ENCODE results near the gene PHACTR1. TPM values are rescaled to one million over a fixed set of nuclear protein-coding genes. Genes with fewer than 3 reads are reported as not detected.

The PHACTR1 gene
- total and polyA plus RNA-seq, 2 donors: 3.1 to 6.3 TPM

DNA sequence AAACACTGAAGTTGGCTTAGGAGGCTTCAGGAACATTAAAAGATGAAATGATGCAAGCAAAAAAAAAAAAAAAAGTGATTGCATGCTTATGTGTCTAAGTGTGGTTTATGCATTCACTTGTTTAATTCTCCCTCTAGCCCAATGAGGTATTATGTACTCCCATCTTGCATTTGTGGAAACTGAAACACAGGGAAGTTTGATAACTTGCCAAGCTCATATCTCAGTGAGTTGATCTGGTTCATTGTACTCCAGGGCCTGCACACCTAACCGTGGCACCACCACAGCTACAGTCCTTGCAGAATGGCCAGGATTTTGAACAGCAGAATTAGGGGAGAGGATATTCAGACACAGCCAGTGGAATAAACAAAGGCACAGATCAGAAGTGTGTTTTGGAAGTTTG lies 360.6 kb downstream of the PHACTR1 start:
- Histone ChIP-seq H3K4me1 (ENCODE audit: control insufficient read depth in 2 of 2, insufficient read depth in 2 of 2, low read length in 2 of 2) (peaks cover 0 to 4% of the 10 kb centered on the region in 2 donors), H3K9me3 (ENCODE audit: control insufficient read depth in 2 of 2, insufficient read depth in 1 of 2, low read length in 1 of 2) (no peaks in the 10 kb centered on the region), H3K27ac (ENCODE audit: low read depth in 1 of 2, low read length in 1 of 2) (no peak overlapping the region), H3K36me3 (ENCODE audit: control insufficient read depth in 2 of 2, insufficient read depth in 2 of 2, low read length in 1 of 2) (no peaks in the 10 kb centered on the region), H3K27me3 (ENCODE audit: control insufficient read depth in 2 of 2, insufficient read depth in 1 of 2, low read length in 1 of 2) (no peaks in the 10 kb centered on the region), H3K4me3 (ENCODE audit: low read length in 2 of 2) (no peak overlapping the region)
- WGBS: 90% methylated on average over 1 of the region's 1 CpG
- no peak for DNase-seq (ENCODE audit: low read depth in 6 of 9, low spot score in 9 of 9)

DNA sequence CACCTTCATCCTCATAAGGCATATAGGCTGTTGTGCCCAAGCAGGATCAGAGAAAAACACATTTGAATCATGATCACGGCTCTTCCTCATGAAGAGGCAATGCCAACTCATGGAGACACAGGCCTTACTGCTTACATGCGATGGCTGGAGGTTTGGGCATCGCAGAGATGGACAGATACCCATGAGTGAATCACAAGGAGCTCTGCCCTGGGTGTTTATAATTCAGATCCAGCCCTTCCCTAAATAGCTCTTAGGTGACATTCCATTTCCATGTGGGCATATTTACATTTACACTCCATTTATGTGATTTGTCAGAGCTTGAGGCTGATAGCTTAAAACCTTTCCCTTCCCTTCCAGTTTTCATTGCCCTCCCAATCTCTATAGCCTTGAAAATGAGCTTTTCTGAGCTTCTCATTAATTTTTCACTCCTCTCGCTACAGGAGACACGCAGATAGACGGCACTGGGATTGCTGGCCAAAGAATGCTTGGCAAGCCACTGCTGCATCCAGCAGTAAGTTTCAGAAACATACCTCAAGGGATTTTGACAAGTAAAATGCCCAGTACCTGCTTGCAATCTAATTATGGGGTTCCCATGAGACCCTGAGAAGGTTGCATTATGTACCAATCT lies 362.6 kb downstream of the PHACTR1 start:
- 95% methylated on average over 6 of the region's 6 CpGs for WGBS
- H3K27ac ChIP-seq (ENCODE audit: low read depth in 1 of 2, low read length in 1 of 2): no peak overlapping the region

DNA sequence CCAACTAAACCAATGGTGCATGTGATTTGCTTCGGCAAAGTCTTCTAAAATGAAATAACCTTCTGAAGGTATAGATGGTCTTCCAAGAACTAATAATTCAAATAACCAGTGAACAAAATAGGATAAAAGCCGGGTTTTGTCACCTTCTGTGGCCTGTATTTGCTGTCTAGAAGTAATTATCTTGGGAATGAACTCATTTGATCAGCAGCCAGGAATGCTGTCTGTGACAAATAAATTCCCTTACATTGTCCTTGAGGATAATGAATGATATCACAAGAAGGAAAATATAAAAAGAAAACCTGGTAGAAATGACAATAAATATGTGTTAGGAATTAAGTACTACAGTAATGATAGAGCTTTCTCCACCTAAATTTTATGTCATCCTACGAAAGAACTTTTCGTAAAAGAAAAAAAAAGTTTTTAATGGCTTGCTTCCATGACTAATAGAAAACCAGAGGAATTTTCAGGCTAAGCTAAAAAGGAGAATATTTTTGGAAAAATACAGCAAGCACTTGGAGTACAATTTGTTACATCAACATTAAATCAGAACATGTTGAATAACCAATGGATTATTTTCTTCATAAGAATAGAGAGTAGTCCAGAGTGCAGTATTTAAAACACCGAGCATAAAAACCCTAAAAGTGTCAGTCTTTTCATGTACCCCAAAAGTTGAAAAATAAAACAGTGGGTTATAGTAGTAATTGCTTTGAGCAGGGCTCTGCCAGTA lies 364.1 kb downstream of the PHACTR1 start:
- no peaks in the 10 kb centered on the region for H3K9me3 ChIP-seq (ENCODE audit: control insufficient read depth in 2 of 2, insufficient read depth in 1 of 2, low read length in 1 of 2)
- no peak overlapping the region for H3K27ac ChIP-seq (ENCODE audit: low read depth in 1 of 2, low read length in 1 of 2)
- WGBS: 94% methylated on average over 5 of the region's 5 CpGs

More for the DNA sequence above, 362.6 kb downstream of the PHACTR1 start:
- no peaks in the 10 kb centered on the region for H3K36me3 ChIP-seq (ENCODE audit: control insufficient read depth in 2 of 2, insufficient read depth in 2 of 2, low read length in 1 of 2)
- peaks cover 0 to 4% of the 10 kb centered on the region in 2 donors for H3K4me1 ChIP-seq (ENCODE audit: control insufficient read depth in 2 of 2, insufficient read depth in 2 of 2, low read length in 2 of 2)
- DNase-seq (ENCODE audit: low read depth in 6 of 9, low spot score in 9 of 9): no peak
- no peaks in the 10 kb centered on the region for H3K27me3 ChIP-seq (ENCODE audit: control insufficient read depth in 2 of 2, insufficient read depth in 1 of 2, low read length in 1 of 2)
- no peaks in the 10 kb centered on the region for H3K9me3 ChIP-seq (ENCODE audit: control insufficient read depth in 2 of 2, insufficient read depth in 1 of 2, low read length in 1 of 2)
- no peak overlapping the region for H3K4me3 ChIP-seq (ENCODE audit: low read length in 2 of 2)

DNA sequence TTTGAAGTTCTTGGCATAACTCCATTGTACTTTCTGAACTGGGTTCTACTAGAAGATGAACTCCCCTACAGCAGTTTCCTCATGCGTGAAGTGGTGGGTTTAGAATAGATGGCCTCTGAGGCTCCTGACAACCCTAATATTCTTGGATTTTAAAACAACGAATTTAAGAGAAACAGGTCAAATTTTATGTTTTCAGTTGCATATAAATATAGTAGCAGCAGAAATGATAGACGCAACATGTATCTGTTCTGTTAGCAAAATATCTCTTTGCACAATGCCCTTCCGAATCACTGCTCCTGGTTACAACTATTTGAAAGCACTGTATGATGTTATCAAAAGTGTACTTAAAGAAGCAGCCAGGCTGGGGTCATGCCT lies 364.6 kb downstream of the PHACTR1 start:
- WGBS: 96% methylated on average over 4 of the region's 4 CpGs
- no peak for DNase-seq (ENCODE audit: low read depth in 6 of 9, low spot score in 9 of 9)

More for the DNA sequence above, 364.1 kb downstream of the PHACTR1 start:
- no peak for DNase-seq (ENCODE audit: low read depth in 6 of 9, low spot score in 9 of 9)
- H3K36me3 ChIP-seq (ENCODE audit: control insufficient read depth in 2 of 2, insufficient read depth in 2 of 2, low read length in 1 of 2): no peaks in the 10 kb centered on the region
- H3K27me3 ChIP-seq (ENCODE audit: control insufficient read depth in 2 of 2, insufficient read depth in 1 of 2, low read length in 1 of 2): no peaks in the 10 kb centered on the region
- no peak overlapping the region for H3K4me3 ChIP-seq (ENCODE audit: low read length in 2 of 2)
- H3K4me1 ChIP-seq (ENCODE audit: control insufficient read depth in 2 of 2, insufficient read depth in 2 of 2, low read length in 2 of 2): peaks cover 0 to 4% of the 10 kb centered on the region in 2 donors

DNA sequence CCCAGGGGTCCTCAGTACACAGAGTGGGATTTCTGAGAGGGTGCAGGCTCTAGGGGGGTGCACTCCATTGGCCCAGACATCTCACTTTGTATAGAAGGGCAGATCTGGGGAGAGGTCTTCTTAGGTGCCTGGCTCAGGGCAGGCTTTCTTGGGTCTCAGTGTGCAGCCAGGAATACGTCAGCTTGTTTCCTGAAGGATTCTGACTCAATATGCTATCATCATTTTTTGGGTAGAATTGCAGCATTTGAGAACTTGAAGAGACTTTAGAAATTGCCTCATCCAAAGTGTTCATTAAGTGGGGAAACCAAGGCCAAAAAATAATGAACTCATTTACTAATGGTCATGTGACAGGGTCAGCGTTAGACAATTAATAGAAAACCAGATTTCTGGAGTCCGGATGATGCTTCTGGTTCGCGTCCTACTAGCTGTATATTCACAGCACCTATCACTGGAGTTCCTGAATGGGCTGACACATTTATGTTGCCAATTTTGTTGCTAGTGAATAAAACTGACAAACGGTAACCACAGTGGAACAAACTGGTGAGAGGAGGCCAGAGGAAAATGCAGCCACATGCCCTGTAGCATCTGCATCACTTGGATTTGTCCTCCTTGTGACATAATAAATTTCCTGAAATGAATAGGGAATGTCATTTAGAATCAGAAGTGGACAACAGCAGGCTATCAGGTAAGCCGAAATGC lies 372.9 kb downstream of the PHACTR1 start:
- Histone ChIP-seq H3K9me3 (ENCODE audit: control insufficient read depth in 2 of 2, insufficient read depth in 1 of 2, low read length in 1 of 2) (no peaks in the 10 kb centered on the region), H3K27me3 (ENCODE audit: control insufficient read depth in 2 of 2, insufficient read depth in 1 of 2, low read length in 1 of 2) (no peaks in the 10 kb centered on the region), H3K27ac (ENCODE audit: low read depth in 1 of 2, low read length in 1 of 2) (no peak overlapping the region), H3K4me1 (ENCODE audit: control insufficient read depth in 2 of 2, insufficient read depth in 2 of 2, low read length in 2 of 2) (no peaks in the 10 kb centered on the region), H3K36me3 (ENCODE audit: control insufficient read depth in 2 of 2, insufficient read depth in 2 of 2, low read length in 1 of 2) (no peaks in the 10 kb centered on the region), H3K4me3 (ENCODE audit: low read length in 2 of 2) (no peak overlapping the region)
- no peak for DNase-seq (ENCODE audit: low read depth in 6 of 9, low spot score in 9 of 9)
- WGBS: 95% methylated on average over 7 of the region's 7 CpGs

More for the DNA sequence above, 364.6 kb downstream of the PHACTR1 start:
- Histone ChIP-seq H3K36me3 (ENCODE audit: control insufficient read depth in 2 of 2, insufficient read depth in 2 of 2, low read length in 1 of 2) (no peaks in the 10 kb centered on the region), H3K27ac (ENCODE audit: low read depth in 1 of 2, low read length in 1 of 2) (no peak overlapping the region), H3K4me1 (ENCODE audit: control insufficient read depth in 2 of 2, insufficient read depth in 2 of 2, low read length in 2 of 2) (peaks cover 0 to 4% of the 10 kb centered on the region in 2 donors), H3K9me3 (ENCODE audit: control insufficient read depth in 2 of 2, insufficient read depth in 1 of 2, low read length in 1 of 2) (no peaks in the 10 kb centered on the region), H3K27me3 (ENCODE audit: control insufficient read depth in 2 of 2, insufficient read depth in 1 of 2, low read length in 1 of 2) (no peaks in the 10 kb centered on the region), H3K4me3 (ENCODE audit: low read length in 2 of 2) (no peak overlapping the region)

DNA sequence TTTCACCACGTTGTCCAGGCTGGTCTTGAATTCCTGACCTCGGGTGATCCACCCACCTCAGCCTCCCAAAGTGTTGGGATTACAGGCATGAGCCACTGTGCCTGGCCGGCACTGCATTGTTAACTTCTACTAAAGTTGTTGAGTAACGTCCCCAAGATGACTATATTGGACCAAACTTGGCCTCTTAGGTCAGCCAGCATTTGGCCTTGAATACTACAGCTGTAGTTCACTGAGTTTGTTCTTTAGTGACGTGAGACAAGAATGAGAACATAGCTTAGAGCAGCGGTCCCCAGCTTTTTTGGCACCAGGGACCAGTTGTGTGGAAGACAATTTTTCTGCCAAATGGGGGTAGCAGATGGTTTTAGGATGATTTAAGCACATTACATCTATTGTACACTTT lies 374.6 kb downstream of the PHACTR1 start:
- no peaks in the 10 kb centered on the region for H3K4me1 ChIP-seq (ENCODE audit: control insufficient read depth in 2 of 2, insufficient read depth in 2 of 2, low read length in 2 of 2)
- no peaks in the 10 kb centered on the region for H3K9me3 ChIP-seq (ENCODE audit: control insufficient read depth in 2 of 2, insufficient read depth in 1 of 2, low read length in 1 of 2)
- no peaks in the 10 kb centered on the region for H3K36me3 ChIP-seq (ENCODE audit: control insufficient read depth in 2 of 2, insufficient read depth in 2 of 2, low read length in 1 of 2)
- H3K27me3 ChIP-seq (ENCODE audit: control insufficient read depth in 2 of 2, insufficient read depth in 1 of 2, low read length in 1 of 2): no peaks in the 10 kb centered on the region
- no peak overlapping the region for H3K4me3 ChIP-seq (ENCODE audit: low read length in 2 of 2)
- 97% methylated on average over 6 of the region's 6 CpGs for WGBS
- no peak for DNase-seq (ENCODE audit: low read depth in 6 of 9, low spot score in 9 of 9)
- H3K27ac ChIP-seq (ENCODE audit: low read depth in 1 of 2, low read length in 1 of 2): no peak overlapping the region

DNA sequence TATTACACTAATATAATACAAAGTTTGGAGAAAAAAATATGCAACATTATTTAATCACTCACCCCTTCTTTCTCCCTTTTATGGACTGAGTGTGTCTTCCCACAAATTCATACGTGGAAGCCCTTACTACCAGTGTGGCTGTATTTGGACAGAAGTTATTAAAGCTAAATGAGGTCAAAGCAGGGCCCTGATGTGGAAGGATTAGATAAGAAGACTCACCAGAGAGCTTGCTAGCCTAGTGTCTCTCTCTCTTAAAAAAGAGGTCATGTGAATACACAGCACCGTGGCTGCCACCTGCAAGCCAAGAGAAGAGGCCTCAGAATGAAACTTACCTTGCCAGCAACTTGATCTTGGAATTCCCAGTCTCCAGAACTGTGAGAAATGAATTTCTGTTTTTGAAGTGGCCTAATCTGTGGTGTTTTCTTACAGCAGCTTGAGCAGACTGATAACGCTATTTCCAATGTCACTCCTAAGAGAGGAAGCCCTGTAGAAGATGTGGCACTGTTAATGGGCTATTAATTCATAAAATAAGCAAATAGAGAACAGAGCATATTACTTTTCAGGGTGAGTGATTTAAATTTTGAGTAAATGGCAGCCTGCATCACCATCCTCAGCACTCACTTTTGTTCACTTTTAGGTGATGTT lies 378.3 kb downstream of the PHACTR1 start:
- no peaks in the 10 kb centered on the region for H3K27me3 ChIP-seq (ENCODE audit: control insufficient read depth in 2 of 2, insufficient read depth in 1 of 2, low read length in 1 of 2)
- no peaks in the 10 kb centered on the region for H3K4me1 ChIP-seq (ENCODE audit: control insufficient read depth in 2 of 2, insufficient read depth in 2 of 2, low read length in 2 of 2)
- no peaks in the 10 kb centered on the region for H3K9me3 ChIP-seq (ENCODE audit: control insufficient read depth in 2 of 2, insufficient read depth in 1 of 2, low read length in 1 of 2)
- 74% methylated on average over 3 of the region's 3 CpGs for WGBS
- H3K4me3 ChIP-seq (ENCODE audit: low read length in 2 of 2): no peak overlapping the region
- H3K36me3 ChIP-seq (ENCODE audit: control insufficient read depth in 2 of 2, insufficient read depth in 2 of 2, low read length in 1 of 2): no peaks in the 10 kb centered on the region
- no peak overlapping the region for H3K27ac ChIP-seq (ENCODE audit: low read depth in 1 of 2, low read length in 1 of 2)
- no peak for DNase-seq (ENCODE audit: low read depth in 6 of 9, low spot score in 9 of 9)

DNA sequence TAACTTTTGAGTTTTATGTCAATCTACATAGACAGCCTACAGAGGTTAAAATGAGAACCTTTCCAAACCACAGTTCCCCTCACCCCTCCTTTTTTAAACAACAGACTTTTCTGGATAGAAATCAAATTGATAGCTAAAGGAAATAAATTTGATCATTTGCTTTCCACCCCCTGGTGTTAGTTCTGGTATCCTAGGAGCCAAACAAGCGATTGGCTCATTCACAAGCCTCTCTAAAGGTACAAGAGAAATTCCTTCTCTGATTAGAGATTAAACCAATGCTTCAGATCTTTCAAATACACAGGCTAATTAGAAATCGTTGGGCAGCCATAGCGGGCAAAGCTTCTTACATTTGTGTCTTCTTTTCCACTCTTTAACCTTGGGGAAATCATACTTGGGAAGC lies 379.5 kb downstream of the PHACTR1 start:
- 91% methylated on average over 3 of the region's 3 CpGs for WGBS
- no peak overlapping the region for H3K4me3 ChIP-seq (ENCODE audit: low read length in 2 of 2)
- H3K9me3 ChIP-seq (ENCODE audit: control insufficient read depth in 2 of 2, insufficient read depth in 1 of 2, low read length in 1 of 2): no peaks in the 10 kb centered on the region
- no peak for DNase-seq (ENCODE audit: low read depth in 6 of 9, low spot score in 9 of 9)
- no peaks in the 10 kb centered on the region for H3K36me3 ChIP-seq (ENCODE audit: control insufficient read depth in 2 of 2, insufficient read depth in 2 of 2, low read length in 1 of 2)
- H3K27me3 ChIP-seq (ENCODE audit: control insufficient read depth in 2 of 2, insufficient read depth in 1 of 2, low read length in 1 of 2): no peaks in the 10 kb centered on the region
- H3K4me1 ChIP-seq (ENCODE audit: control insufficient read depth in 2 of 2, insufficient read depth in 2 of 2, low read length in 2 of 2): no peaks in the 10 kb centered on the region
- no peak overlapping the region for H3K27ac ChIP-seq (ENCODE audit: low read depth in 1 of 2, low read length in 1 of 2)

DNA sequence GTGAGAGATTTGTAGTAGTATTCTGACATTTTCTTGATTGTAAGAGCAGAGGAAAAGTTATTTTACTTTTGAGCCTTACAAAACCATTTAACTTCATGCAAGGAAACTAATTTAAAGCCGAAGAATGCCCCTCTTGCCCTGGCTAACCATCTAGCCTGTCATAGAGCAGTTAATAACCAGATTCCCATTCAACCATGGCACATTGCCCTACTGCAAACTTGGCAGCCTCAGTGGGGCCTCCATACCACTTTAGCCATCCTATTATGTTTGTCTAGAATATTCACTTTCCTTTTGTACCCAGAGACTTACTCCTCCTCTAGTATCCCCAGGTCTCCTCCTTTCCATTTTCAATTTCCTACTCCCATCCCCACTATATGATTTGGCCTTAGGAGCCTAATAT lies 380.9 kb downstream of the PHACTR1 start:
- DNase-seq (ENCODE audit: low read depth in 6 of 9, low spot score in 9 of 9): no peak
- H3K4me3 ChIP-seq (ENCODE audit: low read length in 2 of 2): no peak overlapping the region
- no peaks in the 10 kb centered on the region for H3K36me3 ChIP-seq (ENCODE audit: control insufficient read depth in 2 of 2, insufficient read depth in 2 of 2, low read length in 1 of 2)
- no peaks in the 10 kb centered on the region for H3K9me3 ChIP-seq (ENCODE audit: control insufficient read depth in 2 of 2, insufficient read depth in 1 of 2, low read length in 1 of 2)
- H3K27ac ChIP-seq (ENCODE audit: low read depth in 1 of 2, low read length in 1 of 2): no peak overlapping the region
- 94% methylated on average over 1 of the region's 1 CpG for whole genome bisulfite sequencing
- no peaks in the 10 kb centered on the region for H3K27me3 ChIP-seq (ENCODE audit: control insufficient read depth in 2 of 2, insufficient read depth in 1 of 2, low read length in 1 of 2)
- H3K4me1 ChIP-seq (ENCODE audit: control insufficient read depth in 2 of 2, insufficient read depth in 2 of 2, low read length in 2 of 2): no peaks in the 10 kb centered on the region

All from thymus (tissue), 11 donors.